Liver (tissue), 3 donors: ENCODE results near the gene KDM7A.

Source experiments
- ATF3 ChIP-seq: IDR thresholded peaks from 2 replicates; pipeline ENCODE4 v1.6.1; 2016; ENCODE audit warnings: antibody characterized with exemption
- EGR1 ChIP-seq, 2 donors: IDR thresholded peaks; 2 replicates each; pipeline ENCODE4 v1.6.1; 2016 to 2018; ENCODE audit warnings: antibody characterized with exemption in 2 of 2, low read depth in 2 of 2
- MAX ChIP-seq: IDR thresholded peaks from 2 replicates; pipeline ENCODE4 v1.6.1; 2016; ENCODE audit warnings: antibody characterized with exemption
- REST ChIP-seq: IDR thresholded peaks from 2 replicates; pipeline ENCODE4 v1.6.1; 2016; ENCODE audit warnings: antibody characterized with exemption, mild to moderate bottlenecking
- SP1 ChIP-seq: IDR thresholded peaks from 2 replicates; pipeline ENCODE4 v1.6.1; 2018; ENCODE audit warnings: antibody characterized with exemption, mild to moderate bottlenecking
- TAF1 ChIP-seq: conservative IDR thresholded peaks from 2 replicates; pipeline ENCODE4 v1.6.1; 2016; ENCODE audit warnings: antibody characterized with exemption, mild to moderate bottlenecking
- TF ChIP-seq, protein P1 (sequence below): fragments of 150-350 bp; IDR thresholded peaks from 2 replicates; pipeline ENCODE4 v1.5.1; 2017; ENCODE audit warnings: improper control_type of control experiment, low read depth, low read length; ENCODE audit not compliant: missing input control
- donor health status: healthy.
- donor health status: healthy.

DNA sequence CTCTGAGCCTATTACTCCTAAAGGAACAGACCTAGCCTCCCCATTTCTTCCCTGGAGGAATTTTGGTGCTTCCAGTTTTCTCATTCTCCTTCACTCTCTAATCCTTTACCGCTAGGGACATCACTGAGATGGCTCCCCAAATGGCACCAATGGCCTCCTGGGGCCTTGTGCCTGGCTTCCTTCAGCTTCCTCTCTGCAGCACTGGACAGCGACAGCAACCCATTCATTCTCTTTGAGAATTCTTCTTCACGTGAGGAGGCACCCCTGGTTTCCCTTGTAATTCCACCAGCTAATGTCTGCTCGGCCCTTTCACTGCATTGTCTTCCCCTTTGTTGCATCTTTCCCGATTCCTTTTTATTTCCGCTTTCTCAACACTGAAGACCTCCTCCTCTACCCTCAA lies 24.6 kb upstream of the KDM7A start:
- TF ChIP-seq EGR1 (IDR thresholded peaks at IDR 0.05; ENCODE audit: low read depth in 2 of 2): no peak
- TF ChIP-seq, protein P1, sequence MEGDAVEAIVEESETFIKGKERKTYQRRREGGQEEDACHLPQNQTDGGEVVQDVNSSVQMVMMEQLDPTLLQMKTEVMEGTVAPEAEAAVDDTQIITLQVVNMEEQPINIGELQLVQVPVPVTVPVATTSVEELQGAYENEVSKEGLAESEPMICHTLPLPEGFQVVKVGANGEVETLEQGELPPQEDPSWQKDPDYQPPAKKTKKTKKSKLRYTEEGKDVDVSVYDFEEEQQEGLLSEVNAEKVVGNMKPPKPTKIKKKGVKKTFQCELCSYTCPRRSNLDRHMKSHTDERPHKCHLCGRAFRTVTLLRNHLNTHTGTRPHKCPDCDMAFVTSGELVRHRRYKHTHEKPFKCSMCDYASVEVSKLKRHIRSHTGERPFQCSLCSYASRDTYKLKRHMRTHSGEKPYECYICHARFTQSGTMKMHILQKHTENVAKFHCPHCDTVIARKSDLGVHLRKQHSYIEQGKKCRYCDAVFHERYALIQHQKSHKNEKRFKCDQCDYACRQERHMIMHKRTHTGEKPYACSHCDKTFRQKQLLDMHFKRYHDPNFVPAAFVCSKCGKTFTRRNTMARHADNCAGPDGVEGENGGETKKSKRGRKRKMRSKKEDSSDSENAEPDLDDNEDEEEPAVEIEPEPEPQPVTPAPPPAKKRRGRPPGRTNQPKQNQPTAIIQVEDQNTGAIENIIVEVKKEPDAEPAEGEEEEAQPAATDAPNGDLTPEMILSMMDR: no peak
- no peak for TF ChIP-seq REST
- TF ChIP-seq MAX: no peak
- no peak for TF ChIP-seq ATF3
- TF ChIP-seq TAF1: no peak
- no peak for TF ChIP-seq SP1
